WTC11 (cell line): ENCODE measurements around the gene AADAT. TPM values are rescaled to one million over a fixed set of nuclear protein-coding genes. Genes with fewer than 3 reads are reported as not detected.

ENCODE experiments used
- ATAC-seq: fragments of 200-7000 bp; cut with Tn5 transposase; 2 replicates; pipeline ENCODE4 v1.10.0; 2021; ENCODE audit warnings: mild to moderate bottlenecking, moderate library complexity
- CTCF ChIA-PET: fragments of 300-600 bp; sonication (Branson Sonifier 250); formaldehyde crosslinking; loops from one replicate; lab custom pipeline; 2021; ENCODE audit warnings: antibody characterized with exemption; lab: Charles Lee
- POLR2A ChIA-PET: fragments of 350-600 bp; sonication (Branson Sonifier 250); formaldehyde crosslinking; loops from one replicate; lab custom pipeline; 2021; ENCODE audit warnings: antibody characterized with exemption; lab: Charles Lee
- DNase-seq: peaks from one replicate; pipeline ENCODE4 v3.0.0; 2021; ENCODE audit warnings: low spot score
- H3K27ac Mint-ChIP-seq: 2 replicates; pipeline ENCODE4 v1.8.0; 2021; ENCODE audit warnings: mixed read lengths
- H3K27me3 Mint-ChIP-seq: 2 replicates; pipeline ENCODE4 v1.8.0; 2021; ENCODE audit warnings: low read depth, mild to moderate bottlenecking, moderate library complexity, mixed read lengths
- H3K36me3 Mint-ChIP-seq: 2 replicates; pipeline ENCODE4 v1.8.0; 2021; ENCODE audit warnings: mixed read lengths
- H3K4me1 Mint-ChIP-seq: 2 replicates; pipeline ENCODE4 v1.8.0; 2022; ENCODE audit warnings: mixed read lengths
- H3K4me3 Mint-ChIP-seq: 2 replicates; pipeline ENCODE4 v1.8.0; 2021; ENCODE audit warnings: mild to moderate bottlenecking, moderate library complexity, mixed read lengths
- H3K9me3 Mint-ChIP-seq: 2 replicates; pipeline ENCODE4 v1.8.0; 2021; ENCODE audit warnings: mixed read lengths
- ATF1 ChIP-seq: sonication (generic); formaldehyde crosslinking; IDR thresholded peaks from 2 replicates; pipeline ENCODE4 v1.8.1; 2023; ENCODE audit warnings: mild to moderate bottlenecking, moderate library complexity, missing genetic modification reagents
- CREB1 ChIP-seq: sonication (generic); formaldehyde crosslinking; IDR thresholded peaks from 2 replicates; pipeline ENCODE4 v1.8.0; 2023; ENCODE audit warnings: mild to moderate bottlenecking, missing genetic modification reagents
- CREM ChIP-seq: sonication (generic); formaldehyde crosslinking; IDR thresholded peaks from 2 replicates; pipeline ENCODE4 v1.8.1; 2022; ENCODE audit warnings: mild to moderate bottlenecking, missing genetic modification reagents, moderate library complexity
- CTCF ChIP-seq: fragments of 200-600 bp; IDR thresholded peaks from 2 replicates; pipeline ENCODE4 v1.8.0; 2022; ENCODE audit warnings: antibody characterized with exemption
- ETV6 ChIP-seq: sonication (generic); formaldehyde crosslinking; IDR thresholded peaks from 2 replicates; pipeline ENCODE4 v1.8.1; 2022; ENCODE audit warnings: mild to moderate bottlenecking, missing genetic modification reagents
- FOXJ3 ChIP-seq: sonication (generic); formaldehyde crosslinking; IDR thresholded peaks from 2 replicates; pipeline ENCODE4 v1.9.0; 2021; ENCODE audit warnings: missing genetic modification reagents, mild to moderate bottlenecking, borderline replicate concordance
- IRF2 ChIP-seq: sonication (generic); formaldehyde crosslinking; IDR thresholded peaks from 2 replicates; pipeline ENCODE4 v1.8.0; 2022; ENCODE audit warnings: low read depth, missing genetic modification reagents, borderline replicate concordance
- JUN ChIP-seq: sonication (generic); formaldehyde crosslinking; IDR thresholded peaks from 2 replicates; pipeline ENCODE4 v1.8.0; 2023; ENCODE audit warnings: mild to moderate bottlenecking, missing genetic modification reagents
- NFATC4 ChIP-seq: fragments of 250-450 bp; sonication (Bioruptor Pico); IDR thresholded peaks from 2 replicates; pipeline ENCODE4 v1.9.0; 2021; ENCODE audit warnings: mild to moderate bottlenecking
- NR1H2 ChIP-seq: sonication (generic); formaldehyde crosslinking; IDR thresholded peaks from 2 replicates; pipeline ENCODE4 v1.9.0; 2021; ENCODE audit warnings: mild to moderate bottlenecking, moderate library complexity, missing genetic modification reagents
- OVOL2 ChIP-seq: fragments of 250-450 bp; sonication (Bioruptor Pico); IDR thresholded peaks from 2 replicates; pipeline ENCODE4 v1.9.0; 2021; ENCODE audit warnings: mild to moderate bottlenecking, borderline replicate concordance
- PREB ChIP-seq: sonication (generic); formaldehyde crosslinking; IDR thresholded peaks from 2 replicates; pipeline ENCODE4 v1.8.1; 2022; ENCODE audit warnings: mild to moderate bottlenecking, missing genetic modification reagents, moderate library complexity, borderline replicate concordance
- RORB ChIP-seq: fragments of 250-450 bp; sonication (Bioruptor Pico); IDR thresholded peaks from 2 replicates; pipeline ENCODE4 v1.9.0; 2021; ENCODE audit warnings: mild to moderate bottlenecking
- SMAD3 ChIP-seq: sonication (generic); formaldehyde crosslinking; IDR thresholded peaks from 2 replicates; pipeline ENCODE4 v1.8.0; 2022; ENCODE audit warnings: missing genetic modification reagents, mild to moderate bottlenecking, borderline replicate concordance
- ZNF232 ChIP-seq: sonication (generic); formaldehyde crosslinking; IDR thresholded peaks from 2 replicates; pipeline ENCODE4 v1.8.0; 2022; ENCODE audit warnings: mild to moderate bottlenecking, missing genetic modification reagents
- ZNF416 ChIP-seq: fragments of 250-450 bp; sonication (Bioruptor Pico); IDR thresholded peaks from 2 replicates; pipeline ENCODE4 v1.9.0; 2021; ENCODE audit warnings: mild to moderate bottlenecking, inconsistent platforms
- total RNA-seq: library from RNA; stranded (reverse); gene quantifications from 3 replicates; pipeline ENCODE4 v1.2.3, GENCODE V29; 2021
- TF ChIP-seq, protein P1 (sequence below): sonication (generic); formaldehyde crosslinking; conservative IDR thresholded peaks from 2 replicates; pipeline ENCODE4 v1.8.1; 2023; ENCODE audit warnings: mild to moderate bottlenecking, low read depth, missing genetic modification reagents, moderate library complexity
- TF ChIP-seq, protein P2 (sequence below): fragments of 250-450 bp; sonication (Bioruptor Pico); IDR thresholded peaks from 2 replicates; pipeline ENCODE4 v1.9.0; 2021; ENCODE audit warnings: mild to moderate bottlenecking
- TF ChIP-seq, protein P3 (sequence below): sonication (generic); formaldehyde crosslinking; IDR thresholded peaks from 2 replicates; pipeline ENCODE4 v1.8.0; 2022; ENCODE audit warnings: mild to moderate bottlenecking, missing genetic modification reagents
- TF ChIP-seq, protein P4 (sequence below): sonication (generic); formaldehyde crosslinking; IDR thresholded peaks from 2 replicates; pipeline ENCODE4 v1.8.1; 2023; ENCODE audit warnings: mild to moderate bottlenecking, missing genetic modification reagents, moderate library complexity

AADAT gene
- total RNA-seq, 1 experiment from 2014 or later, result 12.3 TPM

DNA sequence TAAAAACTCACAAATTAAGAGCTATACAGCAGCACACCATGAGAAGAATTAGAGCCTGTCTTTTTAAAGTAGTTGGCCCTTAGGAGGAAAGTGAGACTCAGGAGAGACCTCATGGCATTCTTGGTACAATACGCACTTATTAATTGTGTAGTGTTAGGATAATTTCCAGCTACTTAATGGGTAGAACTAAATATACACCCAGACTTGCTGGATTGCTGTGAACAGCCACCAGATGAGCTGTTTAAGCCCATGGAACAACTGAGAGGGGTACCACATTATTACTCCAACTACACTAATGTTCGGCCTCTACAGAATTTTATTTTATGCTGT lies 77.2 kb downstream of the AADAT start (continued):
- TF ChIP-seq, protein P1, sequence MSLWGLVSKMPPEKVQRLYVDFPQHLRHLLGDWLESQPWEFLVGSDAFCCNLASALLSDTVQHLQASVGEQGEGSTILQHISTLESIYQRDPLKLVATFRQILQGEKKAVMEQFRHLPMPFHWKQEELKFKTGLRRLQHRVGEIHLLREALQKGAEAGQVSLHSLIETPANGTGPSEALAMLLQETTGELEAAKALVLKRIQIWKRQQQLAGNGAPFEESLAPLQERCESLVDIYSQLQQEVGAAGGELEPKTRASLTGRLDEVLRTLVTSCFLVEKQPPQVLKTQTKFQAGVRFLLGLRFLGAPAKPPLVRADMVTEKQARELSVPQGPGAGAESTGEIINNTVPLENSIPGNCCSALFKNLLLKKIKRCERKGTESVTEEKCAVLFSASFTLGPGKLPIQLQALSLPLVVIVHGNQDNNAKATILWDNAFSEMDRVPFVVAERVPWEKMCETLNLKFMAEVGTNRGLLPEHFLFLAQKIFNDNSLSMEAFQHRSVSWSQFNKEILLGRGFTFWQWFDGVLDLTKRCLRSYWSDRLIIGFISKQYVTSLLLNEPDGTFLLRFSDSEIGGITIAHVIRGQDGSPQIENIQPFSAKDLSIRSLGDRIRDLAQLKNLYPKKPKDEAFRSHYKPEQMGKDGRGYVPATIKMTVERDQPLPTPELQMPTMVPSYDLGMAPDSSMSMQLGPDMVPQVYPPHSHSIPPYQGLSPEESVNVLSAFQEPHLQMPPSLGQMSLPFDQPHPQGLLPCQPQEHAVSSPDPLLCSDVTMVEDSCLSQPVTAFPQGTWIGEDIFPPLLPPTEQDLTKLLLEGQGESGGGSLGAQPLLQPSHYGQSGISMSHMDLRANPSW, result no peak
- TF ChIP-seq FOXJ3 (CRISPR knock-in tag), result no peak
- TF ChIP-seq SMAD3, result no peak
- no peak for TF ChIP-seq CREB1
- no peak for TF ChIP-seq PREB
- TF ChIP-seq ZNF232 (CRISPR knock-in tag), result no peak
- no peak for TF ChIP-seq IRF2 (CRISPR knock-in tag)

GRCh38 chr4:170011921-170012628 lies 77.7 kb downstream of the AADAT start:
- no peak for DNase-seq

More at GRCh38 chr4:170011921-170012628, 77.7 kb downstream of the AADAT start:
- Mint-ChIP-seq H3K36me3 (peaks cover 12% of the 10 kb centered on the region), H3K27ac (no peak overlapping the region), H3K27me3 (no peaks in the 10 kb centered on the region), H3K4me3 (no peak overlapping the region), H3K9me3 (peaks cover 15% of the 10 kb centered on the region), H3K4me1 (peaks cover 36% of the 10 kb centered on the region)
- TF ChIP-seq NR1H2 (CRISPR knock-in tag) (no peak), ZNF416 (CRISPR knock-in tag) (no peak), CTCF (no peak), ATF1 (CRISPR knock-in tag) (no peak), NFATC4 (no peak), RORB (CRISPR knock-in tag) (no peak), JUN (no peak), CREM (CRISPR knock-in tag) (no peak), ETV6 (no peak), OVOL2 (no peak)
- TF ChIP-seq, protein P2, sequence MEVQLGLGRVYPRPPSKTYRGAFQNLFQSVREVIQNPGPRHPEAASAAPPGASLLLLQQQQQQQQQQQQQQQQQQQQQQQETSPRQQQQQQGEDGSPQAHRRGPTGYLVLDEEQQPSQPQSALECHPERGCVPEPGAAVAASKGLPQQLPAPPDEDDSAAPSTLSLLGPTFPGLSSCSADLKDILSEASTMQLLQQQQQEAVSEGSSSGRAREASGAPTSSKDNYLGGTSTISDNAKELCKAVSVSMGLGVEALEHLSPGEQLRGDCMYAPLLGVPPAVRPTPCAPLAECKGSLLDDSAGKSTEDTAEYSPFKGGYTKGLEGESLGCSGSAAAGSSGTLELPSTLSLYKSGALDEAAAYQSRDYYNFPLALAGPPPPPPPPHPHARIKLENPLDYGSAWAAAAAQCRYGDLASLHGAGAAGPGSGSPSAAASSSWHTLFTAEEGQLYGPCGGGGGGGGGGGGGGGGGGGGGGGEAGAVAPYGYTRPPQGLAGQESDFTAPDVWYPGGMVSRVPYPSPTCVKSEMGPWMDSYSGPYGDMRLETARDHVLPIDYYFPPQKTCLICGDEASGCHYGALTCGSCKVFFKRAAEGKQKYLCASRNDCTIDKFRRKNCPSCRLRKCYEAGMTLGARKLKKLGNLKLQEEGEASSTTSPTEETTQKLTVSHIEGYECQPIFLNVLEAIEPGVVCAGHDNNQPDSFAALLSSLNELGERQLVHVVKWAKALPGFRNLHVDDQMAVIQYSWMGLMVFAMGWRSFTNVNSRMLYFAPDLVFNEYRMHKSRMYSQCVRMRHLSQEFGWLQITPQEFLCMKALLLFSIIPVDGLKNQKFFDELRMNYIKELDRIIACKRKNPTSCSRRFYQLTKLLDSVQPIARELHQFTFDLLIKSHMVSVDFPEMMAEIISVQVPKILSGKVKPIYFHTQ, result no peak
- TF ChIP-seq, protein P3, sequence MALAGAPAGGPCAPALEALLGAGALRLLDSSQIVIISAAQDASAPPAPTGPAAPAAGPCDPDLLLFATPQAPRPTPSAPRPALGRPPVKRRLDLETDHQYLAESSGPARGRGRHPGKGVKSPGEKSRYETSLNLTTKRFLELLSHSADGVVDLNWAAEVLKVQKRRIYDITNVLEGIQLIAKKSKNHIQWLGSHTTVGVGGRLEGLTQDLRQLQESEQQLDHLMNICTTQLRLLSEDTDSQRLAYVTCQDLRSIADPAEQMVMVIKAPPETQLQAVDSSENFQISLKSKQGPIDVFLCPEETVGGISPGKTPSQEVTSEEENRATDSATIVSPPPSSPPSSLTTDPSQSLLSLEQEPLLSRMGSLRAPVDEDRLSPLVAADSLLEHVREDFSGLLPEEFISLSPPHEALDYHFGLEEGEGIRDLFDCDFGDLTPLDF (CRISPR knock-in tag), result no peak
- TF ChIP-seq, protein P4, sequence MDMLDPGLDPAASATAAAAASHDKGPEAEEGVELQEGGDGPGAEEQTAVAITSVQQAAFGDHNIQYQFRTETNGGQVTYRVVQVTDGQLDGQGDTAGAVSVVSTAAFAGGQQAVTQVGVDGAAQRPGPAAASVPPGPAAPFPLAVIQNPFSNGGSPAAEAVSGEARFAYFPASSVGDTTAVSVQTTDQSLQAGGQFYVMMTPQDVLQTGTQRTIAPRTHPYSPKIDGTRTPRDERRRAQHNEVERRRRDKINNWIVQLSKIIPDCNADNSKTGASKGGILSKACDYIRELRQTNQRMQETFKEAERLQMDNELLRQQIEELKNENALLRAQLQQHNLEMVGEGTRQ (CRISPR knock-in tag), result no peak
- TF ChIP-seq, protein P1, result no peak
- peak; percentile 61 for ATAC-seq
- ChIA-PET POLR2A (interaction anchor here (1.1 kb wide), 1 partner anchor 14 kb away, joined by 4 read pairs; the partner anchor contains the start of gene MFAP3L), CTCF (no interaction called here)
